ENCODE results near the gene TPD52L1.

- no peak for TF ChIP-seq CSRNP3 (CRISPR knock-in tag; IDR thresholded peaks at IDR 0.05)
- TF ChIP-seq CREB5 (CRISPR knock-in tag; IDR thresholded peaks at IDR 0.05; ENCODE audit: low read depth): no peak
- no peak for TF ChIP-seq TOX (CRISPR knock-in tag; IDR thresholded peaks at IDR 0.05; ENCODE audit: borderline replicate concordance)
- TF ChIP-seq ESRRG (CRISPR knock-in tag; IDR thresholded peaks at IDR 0.05): no peak
- TF ChIP-seq ZNF70 (CRISPR knock-in tag; IDR thresholded peaks at IDR 0.05): no peak
- TF ChIP-seq ZFP30 (CRISPR knock-in tag; IDR thresholded peaks at IDR 0.05): no peak
- no peak for TF ChIP-seq ZNF565 (CRISPR knock-in tag; conservative IDR thresholded peaks at IDR 0.05; ENCODE audit: low read depth)
- no peak for TF ChIP-seq GLIS3 (CRISPR knock-in tag; IDR thresholded peaks at IDR 0.05)
- no peak for TF ChIP-seq SNAI2 (CRISPR knock-in tag; IDR thresholded peaks at IDR 0.05)
- TF ChIP-seq PPARA (CRISPR knock-in tag; IDR thresholded peaks at IDR 0.05; ENCODE audit: borderline replicate concordance): no peak
- no peak for TF ChIP-seq TSHZ2 (CRISPR knock-in tag; IDR thresholded peaks at IDR 0.05)
- TF ChIP-seq PATZ1 (CRISPR knock-in tag; IDR thresholded peaks at IDR 0.05; ENCODE audit: borderline replicate concordance): no peak
- no peak for TF ChIP-seq BACH2 (CRISPR knock-in tag; IDR thresholded peaks at IDR 0.05; ENCODE audit: borderline replicate concordance)
- no peak for TF ChIP-seq ZNF8 (CRISPR knock-in tag; IDR thresholded peaks at IDR 0.05)
Observed at GRCh38 chr6:125138083-125138482, 15.5 kb upstream of the TPD52L1 start.

All from SK-N-SH treated with all-trans-retinoic acid at 6 μM for 48 hours (cell line).